Heart left ventricle (tissue), 13 donors: ENCODE data around the gene PDE1A.

ENCODE experiments used
- CTCF ChIP-seq, 12 donors: fragments of 200-600 bp; sonication (generic) in 4 of 12; IDR thresholded peaks; one replicate each; pipeline versions ENCODE4 v1.5.0 to v1.8.0; 2018 to 2022; ENCODE audit warnings: antibody characterized with exemption in 12 of 12, mild to moderate bottlenecking in 5 of 12
- POLR2A ChIP-seq, 2 donors: fragments of 450-650 bp; IDR thresholded peaks; one replicate each; pipeline ENCODE4 v1.6.1; 2017; ENCODE audit warnings: antibody characterized with exemption in 2 of 2, mild to moderate bottlenecking in 2 of 2, moderate library complexity in 2 of 2
- donor health status: ischemic (EF 13 %, LVEDD 7.1; RV severe dilation, severe dysfunction).
- donor health status: DM: no; HTN: yes; CAD: no.
- donor health status: DM: no; HTN: no; CAD: no.
- donor health status: ischemic (EF 25% LVEDD 6.9; RV normal size, moderate dysfunction).
- donor health status: ischemic (EF 25% LVEDD 5.7; RV mildly dilated, moderate dysfunction).
- donor health status: ischemic (EF 35%, LVEDD 5.7; RV mildly dilated, moderate dysfunction).
- donor health status: nonischemic (EF 11% LVEDD 7.7; RV severe dilation, severe dysfunction).
- donor health status: DM: yes; HTN: yes; CAD: no.
- donor health status: PGD.
- donor health status: ischemic (EF 29% LVEDD 5.4; RV normal size, mild dysfunction).
- donor health status: nonischemic (EF 23%, LVEDD 6.1; RV moderate dilation, normal function).

- no peak for TF ChIP-seq POLR2A (IDR thresholded peaks at IDR 0.05)
- no peak for TF ChIP-seq CTCF (IDR thresholded peaks at IDR 0.05)
These were observed 336.4 kb downstream of the PDE1A start for GRCh38 chr2:182090486-182090885.
